CD8-positive, alpha-beta memory T cell (primary cell): ENCODE measurements around the gene SON. TPM values are rescaled to one million over a fixed set of nuclear protein-coding genes. Genes with fewer than 3 reads are reported as not detected.

Experiments used
- CTCF ChIA-PET: fragments of 350-600 bp; sonication (Branson Sonifier 250); formaldehyde crosslinking; loops from one replicate; lab custom pipeline; 2021; ENCODE audit warnings: antibody characterized with exemption; lab: Charles Lee
- POLR2A ChIA-PET: fragments of 350-600 bp; sonication (Branson Sonifier 250); formaldehyde crosslinking; loops from one replicate; lab custom pipeline; 2021; ENCODE audit warnings: antibody characterized with exemption; lab: Charles Lee
- DNase-seq, 5 donors: peaks; one replicate each; pipeline versions ENCODE4 v3.0.0 to v3.0.0-alpha.2; 2020 to 2022; ENCODE audit warnings: mixed read lengths in 1 of 5
- H3K27ac ChIP-seq: one replicate; pipeline ENCODE4 v1.7.0; 2013; ENCODE audit warnings: low read depth, mild to moderate bottlenecking, low read length, moderate library complexity
- H3K27me3 ChIP-seq: 2 replicates; pipeline ENCODE4 v1.7.0; 2013; ENCODE audit warnings: low read length, mild to moderate bottlenecking; ENCODE audit not compliant: insufficient read depth, poor library complexity, severe bottlenecking
- H3K36me3 ChIP-seq: 2 replicates; pipeline ENCODE4 v1.7.0; 2013; ENCODE audit warnings: mild to moderate bottlenecking, low read length, moderate library complexity; ENCODE audit not compliant: insufficient read depth
- H3K4me1 ChIP-seq: 2 replicates; pipeline ENCODE4 v1.7.0; 2013; ENCODE audit warnings: mild to moderate bottlenecking, low read length, moderate library complexity; ENCODE audit not compliant: insufficient read depth
- H3K4me3 ChIP-seq: 2 replicates; pipeline ENCODE4 v1.7.0; 2013; ENCODE audit warnings: mild to moderate bottlenecking, low read length
- H3K9me3 ChIP-seq: 2 replicates; pipeline ENCODE4 v1.7.0; 2013; ENCODE audit warnings: mild to moderate bottlenecking, low read length
- H3K27ac Mint-ChIP-seq, 8 donors: one replicate each; pipeline ENCODE4 v1.8.0; 2020 to 2021; ENCODE audit warnings: mixed read lengths in 8 of 8, mild to moderate bottlenecking in 6 of 8, inconsistent platforms in 3 of 8, moderate library complexity in 3 of 8
- H3K27me3 Mint-ChIP-seq, 2 donors: one replicate each; pipeline ENCODE4 v1.8.0; 2020 to 2021; ENCODE audit warnings: mixed read lengths in 2 of 2, mild to moderate bottlenecking in 1 of 2, moderate library complexity in 1 of 2
- H3K36me3 Mint-ChIP-seq, 3 donors: one replicate each; pipeline ENCODE4 v1.8.0; 2020 to 2021; ENCODE audit warnings: mixed read lengths in 3 of 3, inconsistent platforms in 1 of 3, mild to moderate bottlenecking in 1 of 3
- H3K4me1 Mint-ChIP-seq, 3 donors: one replicate each; pipeline ENCODE4 v1.8.0; 2020 to 2021; ENCODE audit warnings: mixed read lengths in 3 of 3, inconsistent platforms in 1 of 3, mild to moderate bottlenecking in 1 of 3
- H3K4me3 Mint-ChIP-seq, 7 donors: one replicate each; pipeline ENCODE4 v1.8.0; 2020 to 2021; ENCODE audit warnings: mixed read lengths in 7 of 7, mild to moderate bottlenecking in 6 of 7, moderate library complexity in 4 of 7, inconsistent platforms in 2 of 7
- H3K9me3 Mint-ChIP-seq, 5 donors: one replicate each; pipeline ENCODE4 v1.8.0; 2020 to 2022; ENCODE audit warnings: mixed read lengths in 5 of 5, mild to moderate bottlenecking in 3 of 5, moderate library complexity in 2 of 5, inconsistent platforms in 1 of 5
- polyA plus RNA-seq: library from polyadenylated mRNA; unstranded; fragments of 300-500 nt; fragmentation: Illumina TruSeq; gene quantifications from one replicate; pipeline ENCODE4 v1.2.3, GENCODE V29; 2021
- total RNA-seq, 2 experiments: library from RNA; stranded (reverse); gene quantifications; one replicate each; pipeline ENCODE4 v1.2.3, GENCODE V29; 2021

SON gene
- total and polyA plus RNA-seq, 3 experiments from 2014 or later, result 316 to 715 (median 339) TPM

GRCh38 chr21:33539616-33540015, 3.2 kb upstream of the SON start:
- H3K36me3 ChIP-seq, result peaks cover 23% of the 10 kb centered on the region
- H3K27ac Mint-ChIP-seq, result peak overlapping the region in 2 of 8 donors; percentile 17 to 55
- no peaks in the 10 kb centered on the region for H3K9me3 ChIP-seq
- H3K27ac ChIP-seq, result no peak overlapping the region
- peaks cover 0 to 2% of the 10 kb centered on the region in 2 donors for H3K27me3 Mint-ChIP-seq
- H3K4me3 Mint-ChIP-seq, result peak overlapping the region in 1 of 7 donors; percentile 96
- POLR2A ChIA-PET, result interaction anchor here (5.3 kb wide), 1 partner anchor 60 kb away, joined by 56 read pairs; the partner anchor contains the start of gene TMEM50B
- DNase-seq, result no peak
- CTCF ChIA-PET, result no interaction called here
- H3K36me3 Mint-ChIP-seq, result peaks cover 14 to 65% (median 15%) of the 10 kb centered on the region in 3 donors
- no peaks in the 10 kb centered on the region for H3K9me3 Mint-ChIP-seq
- peaks cover 19% of the 10 kb centered on the region for H3K4me1 ChIP-seq
- H3K4me3 ChIP-seq, result no peak overlapping the region
- no peaks in the 10 kb centered on the region for H3K27me3 ChIP-seq
- H3K4me1 Mint-ChIP-seq, result peaks cover 31 to 42% (median 42%) of the 10 kb centered on the region in 3 donors

DNA sequence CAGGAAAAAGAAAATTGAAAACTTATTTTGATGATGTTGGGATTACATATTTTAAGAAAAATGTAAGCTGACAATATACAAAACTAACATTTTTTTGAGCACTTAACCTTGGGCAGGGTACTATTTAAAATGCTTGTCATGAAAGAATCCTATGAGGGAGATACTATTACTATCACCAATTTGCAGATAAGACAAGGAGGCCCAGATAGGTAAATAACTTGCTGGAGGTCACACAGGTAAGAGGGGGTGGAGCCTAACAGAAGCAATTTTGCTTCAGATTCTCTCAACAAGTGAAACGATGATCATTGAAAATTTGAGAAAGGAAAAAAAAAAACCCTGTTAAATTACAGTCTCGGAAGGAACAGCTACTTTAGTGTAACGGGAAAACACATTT, 2.1 kb upstream of the SON start:
- peaks cover 11 to 55% (median 12%) of the 10 kb centered on the region in 3 donors for H3K36me3 Mint-ChIP-seq
- POLR2A ChIA-PET, result interaction anchor here (0.7 to 5.3 kb wide), 3 partner anchors 48 to 658 kb away, joined by 4 to 56 read pairs (median 10); partner anchors contain the start of genes DONSON and TMEM50B

DNA sequence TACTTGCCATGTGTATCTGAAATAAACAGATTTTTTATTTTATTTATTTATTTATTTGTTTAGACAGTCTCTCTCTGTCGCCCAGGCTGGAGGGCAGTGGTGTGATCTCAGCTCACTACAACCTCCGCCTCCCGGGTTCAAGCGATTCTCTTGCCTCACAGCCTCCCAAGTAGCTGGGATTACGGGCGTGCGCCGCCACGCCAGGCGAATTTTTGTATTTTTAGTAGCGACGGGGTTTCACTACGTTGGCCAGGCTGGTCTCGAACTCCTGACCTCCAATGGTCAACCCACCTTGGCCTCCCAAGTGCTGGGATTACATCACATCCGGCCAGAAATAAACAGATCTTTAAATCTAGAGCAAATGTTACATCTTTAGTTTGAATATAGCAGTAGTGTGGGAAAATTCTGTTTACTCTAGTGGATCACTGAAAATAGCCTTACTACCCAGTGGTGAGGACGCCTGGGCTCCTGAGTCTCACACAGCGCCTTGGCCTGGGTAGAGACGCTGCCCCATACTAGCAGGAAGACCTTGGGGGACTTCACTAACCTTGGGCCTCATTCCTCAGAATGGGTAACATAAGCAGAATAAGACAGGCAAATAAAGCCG, 1.6 kb upstream of the SON start:
- no peaks in the 10 kb centered on the region for H3K9me3 ChIP-seq
- no peaks in the 10 kb centered on the region for H3K27me3 ChIP-seq
- DNase-seq, result no peak
- H3K4me3 Mint-ChIP-seq, result peak overlapping the region; percentile 93 to 100 (median 98)
- peaks cover 46 to 58% (median 58%) of the 10 kb centered on the region in 3 donors for H3K4me1 Mint-ChIP-seq
- no peaks in the 10 kb centered on the region for H3K9me3 Mint-ChIP-seq
- H3K36me3 Mint-ChIP-seq, result peaks cover 12 to 52% (median 12%) of the 10 kb centered on the region in 3 donors
- peak overlapping the region; percentile 99 for H3K27ac ChIP-seq
- H3K4me1 ChIP-seq, result peaks cover 35% of the 10 kb centered on the region
- POLR2A ChIA-PET, result interaction anchor here (1.0 to 5.3 kb wide), 6 partner anchors 42 to 813 kb away, joined by 4 to 56 read pairs (median 6); partner anchors contain the start of genes DNAJC28, DONSON, IFNAR1 and SYNJ1
- H3K4me3 ChIP-seq, result peak overlapping the region; percentile 98
- H3K36me3 ChIP-seq, result peaks cover 19% of the 10 kb centered on the region
- peak overlapping the region; percentile 89 to 100 (median 100) for H3K27ac Mint-ChIP-seq
- H3K27me3 Mint-ChIP-seq, result peaks cover 0 to 2% of the 10 kb centered on the region in 2 donors
- CTCF ChIA-PET, result interaction anchor here (2.6 kb wide), 1 partner anchor 62 kb away, joined by 10 read pairs; the partner anchor contains the start of gene TMEM50B

More for the DNA sequence above, 2.1 kb upstream of the SON start:
- Histone ChIP-seq H3K4me1 (peaks cover 30% of the 10 kb centered on the region), H3K4me3 (no peak overlapping the region), H3K27ac (no peak overlapping the region), H3K36me3 (peaks cover 22% of the 10 kb centered on the region), H3K27me3 (no peaks in the 10 kb centered on the region), H3K9me3 (no peaks in the 10 kb centered on the region)
- DNase-seq, result no peak
- Mint-ChIP-seq H3K4me3 (peak overlapping the region in 6 of 7 donors; percentile 70 to 99 (median 96)), H3K27me3 (peaks cover 0 to 2% of the 10 kb centered on the region in 2 donors), H3K27ac (peak overlapping the region; percentile 35 to 99 (median 90)), H3K4me1 (peaks cover 42 to 53% (median 53%) of the 10 kb centered on the region in 3 donors), H3K9me3 (no peaks in the 10 kb centered on the region)
- CTCF ChIA-PET, result no interaction called here

- peaks cover 15% of the 10 kb centered on the region for H3K36me3 ChIP-seq
- peaks cover 7 to 46% (median 10%) of the 10 kb centered on the region in 3 donors for H3K36me3 Mint-ChIP-seq
- peak within 1 kb of the TSS; percentile 99 to 100 (median 100) for H3K27ac Mint-ChIP-seq
These were observed 840 bp upstream of the SON start, which contains the start of gene GART for GRCh38 chr21:33541756-33542639. GART (minus strand) TSS chr21:33542117; CDS start chr21:33539315, 2,802 bp downstream.

GRCh38 chr21:33543505-33544129, 779 bp downstream of the SON start:
- H3K27me3 ChIP-seq, result no peaks in the 10 kb centered on the region
- Mint-ChIP-seq H3K27ac (peak overlapping the region; percentile 99 to 100 (median 100)), H3K4me1 (peaks cover 57 to 64% (median 61%) of the 10 kb centered on the region in 3 donors), H3K36me3 (peaks cover 0 to 47% (median 5%) of the 10 kb centered on the region in 3 donors), H3K27me3 (peaks cover 0 to 2% of the 10 kb centered on the region in 2 donors), H3K9me3 (no peaks in the 10 kb centered on the region), H3K4me3 (peak overlapping the region; percentile 93 to 100 (median 98))
- H3K9me3 ChIP-seq, result no peaks in the 10 kb centered on the region
- peak in 3 of 5 donors; percentile 48 to 74 (median 59) for DNase-seq
- H3K4me3 ChIP-seq, result peak overlapping the region; percentile 98
- ChIA-PET CTCF (interaction anchor here (1.1 to 2.6 kb wide), 4 partner anchors 8 to 64 kb away, joined by 4 to 13 read pairs (median 7); partner anchors contain the start of genes DNAJC28 and TMEM50B), POLR2A (interaction anchor here (0.6 to 5.3 kb wide), 8 partner anchors 8 to 1006 kb away, joined by 3 to 56 read pairs (median 6); partner anchors contain the start of genes DONSON and TMEM50B)
- H3K36me3 ChIP-seq, result peaks cover 12% of the 10 kb centered on the region
- peak overlapping the region; percentile 99 for H3K27ac ChIP-seq
- peaks cover 39% of the 10 kb centered on the region for H3K4me1 ChIP-seq

More at GRCh38 chr21:33541756-33542639, 840 bp upstream of the SON start, which contains the start of gene GART:
- peak; percentile 75 to 87 (median 80) for DNase-seq
- Histone ChIP-seq H3K4me3 (peak within 1 kb of the TSS; percentile 98), H3K27me3 (no peaks in the 10 kb centered on the region), H3K4me1 (peaks cover 36% of the 10 kb centered on the region), H3K9me3 (no peaks in the 10 kb centered on the region), H3K27ac (peak within 1 kb of the TSS; percentile 99)
- H3K27me3 Mint-ChIP-seq, result peaks cover 0 to 2% of the 10 kb centered on the region in 2 donors
- no peaks in the 10 kb centered on the region for H3K9me3 Mint-ChIP-seq
- POLR2A ChIA-PET, result interaction anchor here (0.6 to 5.3 kb wide), 11 partner anchors 9 to 814 kb away, joined by 3 to 56 read pairs (median 5); partner anchors contain the start of genes DNAJC28, DONSON, IFNAR1 and PAXBP1
- H3K4me1 Mint-ChIP-seq, result peaks cover 48 to 62% (median 59%) of the 10 kb centered on the region in 3 donors
- H3K4me3 Mint-ChIP-seq, result peak within 1 kb of the TSS; percentile 93 to 100 (median 98)
- CTCF ChIA-PET, result interaction anchor here (1.3 to 2.6 kb wide), 2 partner anchors 51 to 62 kb away, joined by 4 to 10 read pairs; partner anchors contain the start of genes DNAJC28 and TMEM50B

DNA sequence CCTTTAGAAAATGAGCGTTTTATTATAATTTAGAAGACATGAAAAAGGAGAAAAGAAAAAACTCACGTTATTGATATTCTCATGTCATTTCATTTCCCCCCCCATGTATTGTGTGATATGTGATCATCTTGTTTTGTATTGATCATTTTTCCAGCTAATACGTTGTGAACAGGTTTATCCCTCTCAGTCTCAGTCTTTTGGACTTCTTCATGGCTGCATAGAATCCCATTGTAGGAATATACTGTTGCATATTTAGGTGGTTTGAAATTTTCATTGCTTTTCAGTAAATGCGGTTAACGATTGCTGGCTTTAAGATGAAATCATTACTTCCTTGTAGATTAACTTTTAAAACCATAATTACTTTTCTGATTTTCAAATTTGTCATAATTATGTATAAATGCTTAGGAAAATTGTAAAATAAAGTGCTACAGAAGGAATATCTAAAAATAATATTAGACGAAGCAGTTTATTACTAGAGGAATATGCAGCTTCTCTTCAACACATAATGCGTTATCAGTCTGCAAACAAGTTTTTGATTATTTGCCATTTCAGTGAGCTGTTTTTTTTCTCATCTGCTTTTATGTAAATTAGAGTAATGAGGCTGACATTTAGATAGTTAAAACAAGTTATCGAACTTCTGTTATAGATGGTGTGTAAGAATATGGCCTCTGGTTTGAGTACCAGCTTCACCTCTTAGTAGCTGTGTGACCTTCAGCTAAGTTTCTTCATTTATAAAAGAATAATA, 1.8 kb downstream of the SON start:
- POLR2A ChIA-PET, result interaction anchor here (0.5 to 5.3 kb wide), 5 partner anchors 14 to 65 kb away, joined by 3 to 56 read pairs (median 7); partner anchors contain the start of genes DONSON and TMEM50B
- peaks cover 39% of the 10 kb centered on the region for H3K4me1 ChIP-seq

More for the DNA sequence above, 1.8 kb downstream of the SON start:
- DNase-seq, result no peak
- CTCF ChIA-PET, result interaction anchor here (1.1 to 2.6 kb wide), 3 partner anchors 61 to 65 kb away, joined by 3 to 13 read pairs (median 3); partner anchors contain the start of gene TMEM50B
- H3K4me1 Mint-ChIP-seq, result peaks cover 64 to 68% (median 65%) of the 10 kb centered on the region in 3 donors
- H3K27me3 Mint-ChIP-seq, result peaks cover 0 to 2% of the 10 kb centered on the region in 2 donors
- H3K27ac Mint-ChIP-seq, result peak overlapping the region; percentile 92 to 100 (median 100)
- H3K4me3 Mint-ChIP-seq, result peak overlapping the region; percentile 93 to 100 (median 98)
- Histone ChIP-seq H3K36me3 (peaks cover 10% of the 10 kb centered on the region), H3K27ac (peak overlapping the region; percentile 99), H3K4me3 (peak overlapping the region; percentile 98), H3K27me3 (no peaks in the 10 kb centered on the region), H3K9me3 (no peaks in the 10 kb centered on the region)
- no peaks in the 10 kb centered on the region for H3K9me3 Mint-ChIP-seq
- peaks cover 0 to 52% (median 8%) of the 10 kb centered on the region in 3 donors for H3K36me3 Mint-ChIP-seq
